ENCODE data around the gene OTOP3. TPM values are rescaled to one million over a fixed set of nuclear protein-coding genes. Genes with fewer than 3 reads are reported as not detected.
A peak's percentile ranks its signal among the peaks of the same experiment; 100 is the strongest.

Gene OTOP3
- total and polyA plus RNA-seq, 8 donors = 0.18 to 2.6 TPM; not detected in 6

DNA sequence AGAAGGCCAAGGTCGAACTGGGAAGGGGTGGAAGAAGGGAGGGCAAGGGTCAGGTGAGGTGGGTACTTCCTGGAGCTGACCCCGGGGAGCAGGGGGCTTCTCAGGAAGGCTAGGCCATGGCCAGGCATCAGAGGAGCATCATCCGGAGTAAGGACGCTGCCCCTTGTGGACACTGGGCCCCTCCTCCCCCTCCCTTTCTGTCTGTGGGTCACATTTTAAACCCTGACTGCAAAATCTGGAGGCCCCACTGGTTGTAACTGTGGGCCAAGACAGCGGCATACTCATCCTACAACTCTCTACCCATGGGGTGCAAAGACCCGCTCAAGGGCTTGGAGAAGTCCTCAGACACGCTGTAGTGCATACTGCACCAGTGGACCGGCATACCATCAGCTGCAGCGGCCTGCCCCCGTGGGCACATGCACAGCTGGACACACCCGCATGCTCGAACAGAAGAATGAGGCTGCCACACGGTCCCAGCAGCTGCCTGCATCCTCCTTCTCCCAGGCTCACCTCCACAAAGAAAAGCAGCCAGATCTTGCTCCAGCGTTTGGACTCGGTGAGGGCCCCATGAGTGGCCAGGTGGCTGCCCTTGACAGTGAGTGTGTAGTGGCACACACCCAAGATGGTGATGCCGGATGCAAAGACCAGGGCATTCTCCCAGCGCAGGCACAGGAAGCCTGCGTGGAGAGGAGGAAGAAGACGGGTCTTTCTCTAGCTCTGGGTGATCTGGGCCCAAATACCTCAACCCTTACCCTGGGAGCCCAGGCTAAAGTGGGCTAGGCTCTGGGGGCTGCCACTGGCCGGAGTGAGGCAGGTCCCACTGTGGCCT, 43.5 kb upstream of the OTOP3 start:
- H3K9me3 ChIP-seq = no peaks in the 10 kb centered on the region
- WGBS, 5 donors = 55 to 71% (median 60%) methylated on average over 15 to 20 of the region's 20 CpGs
- intact Hi-C loops (cut with DNase I; ENCODE audit: low total_unique reads) = no loop called here
- TF ChIP-seq, protein P1, sequence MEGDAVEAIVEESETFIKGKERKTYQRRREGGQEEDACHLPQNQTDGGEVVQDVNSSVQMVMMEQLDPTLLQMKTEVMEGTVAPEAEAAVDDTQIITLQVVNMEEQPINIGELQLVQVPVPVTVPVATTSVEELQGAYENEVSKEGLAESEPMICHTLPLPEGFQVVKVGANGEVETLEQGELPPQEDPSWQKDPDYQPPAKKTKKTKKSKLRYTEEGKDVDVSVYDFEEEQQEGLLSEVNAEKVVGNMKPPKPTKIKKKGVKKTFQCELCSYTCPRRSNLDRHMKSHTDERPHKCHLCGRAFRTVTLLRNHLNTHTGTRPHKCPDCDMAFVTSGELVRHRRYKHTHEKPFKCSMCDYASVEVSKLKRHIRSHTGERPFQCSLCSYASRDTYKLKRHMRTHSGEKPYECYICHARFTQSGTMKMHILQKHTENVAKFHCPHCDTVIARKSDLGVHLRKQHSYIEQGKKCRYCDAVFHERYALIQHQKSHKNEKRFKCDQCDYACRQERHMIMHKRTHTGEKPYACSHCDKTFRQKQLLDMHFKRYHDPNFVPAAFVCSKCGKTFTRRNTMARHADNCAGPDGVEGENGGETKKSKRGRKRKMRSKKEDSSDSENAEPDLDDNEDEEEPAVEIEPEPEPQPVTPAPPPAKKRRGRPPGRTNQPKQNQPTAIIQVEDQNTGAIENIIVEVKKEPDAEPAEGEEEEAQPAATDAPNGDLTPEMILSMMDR (IDR thresholded peaks at IDR 0.05) = no peak
- no peak overlapping the region for H3K4me3 ChIP-seq
- H3K27me3 ChIP-seq = peaks cover 12 to 93% (median 48%) of the 10 kb centered on the region in 3 donors
- DNase-seq = no peak
- no peak overlapping the region for H3K27ac ChIP-seq
- no peaks in the 10 kb centered on the region for H3K36me3 ChIP-seq
- H3K4me1 ChIP-seq = peaks cover 11 to 14% (median 13%) of the 10 kb centered on the region in 4 donors

GRCh38 chr17:74892974-74893911, 42.5 kb upstream of the OTOP3 start, which contains the start of gene FADS6:
TSS of gene FADS6 (minus strand) at chr17:74893633. CDS start at chr17:74893595, 38 bp downstream.
- peaks cover 12 to 93% (median 48%) of the 10 kb centered on the region in 3 donors for H3K27me3 ChIP-seq
- 4 to 6% (median 4%) methylated on average over 31 to 86 of the region's 86 CpGs for WGBS, 5 donors
- no peak within 1 kb of the TSS for H3K27ac ChIP-seq
- intact Hi-C loops (cut with DNase I; ENCODE audit: low total_unique reads) = no loop called here
- H3K9me3 ChIP-seq = no peaks in the 10 kb centered on the region
- peaks cover 11 to 14% (median 13%) of the 10 kb centered on the region in 4 donors for H3K4me1 ChIP-seq
- H3K4me3 ChIP-seq = peak within 1 kb of the TSS; percentile 36 to 48 (median 37)
- TF ChIP-seq EP300 (IDR thresholded peaks at IDR 0.05) (no peak), POLR2AphosphoS5 (IDR thresholded peaks at IDR 0.05) (no peak), POLR2A (IDR thresholded peaks at IDR 0.05) (no peak)
- TF ChIP-seq, protein P1 (IDR thresholded peaks at IDR 0.05) = no peak
- H3K36me3 ChIP-seq = no peaks in the 10 kb centered on the region
- DNase-seq = peak in 1 of 2 donors; percentile 56

GRCh38 chr17:74893936-74894671, 41.6 kb upstream of the OTOP3 start:
- H3K27me3 ChIP-seq = peaks cover 12 to 88% (median 48%) of the 10 kb centered on the region in 3 donors
- no peaks in the 10 kb centered on the region for H3K9me3 ChIP-seq
- peak overlapping the region; percentile 36 to 48 (median 37) for H3K4me3 ChIP-seq
- WGBS, 5 donors = 27 to 37% (median 28%) methylated on average over 12 to 22 of the region's 22 CpGs
- intact Hi-C loops (cut with DNase I; ENCODE audit: low total_unique reads) = no loop called here
- no peak for DNase-seq
- H3K4me1 ChIP-seq = peaks cover 11 to 14% (median 13%) of the 10 kb centered on the region in 4 donors
- TF ChIP-seq, protein P1 (IDR thresholded peaks at IDR 0.05) = no peak
- TF ChIP-seq POLR2AphosphoS5 (IDR thresholded peaks at IDR 0.05) = no peak
- TF ChIP-seq EP300 (IDR thresholded peaks at IDR 0.05) = no peak
- no peak for TF ChIP-seq POLR2A (IDR thresholded peaks at IDR 0.05)
- H3K36me3 ChIP-seq = no peaks in the 10 kb centered on the region
- H3K27ac ChIP-seq = no peak overlapping the region
